ENCODE results near the gene DOCK4. TPM values are rescaled to one million over a fixed set of nuclear protein-coding genes. Genes with fewer than 3 reads are reported as not detected.

Gene DOCK4
- total and polyA plus RNA-seq, 4 donors, result 2.9 to 94.3 (median 20.0) TPM

DNA sequence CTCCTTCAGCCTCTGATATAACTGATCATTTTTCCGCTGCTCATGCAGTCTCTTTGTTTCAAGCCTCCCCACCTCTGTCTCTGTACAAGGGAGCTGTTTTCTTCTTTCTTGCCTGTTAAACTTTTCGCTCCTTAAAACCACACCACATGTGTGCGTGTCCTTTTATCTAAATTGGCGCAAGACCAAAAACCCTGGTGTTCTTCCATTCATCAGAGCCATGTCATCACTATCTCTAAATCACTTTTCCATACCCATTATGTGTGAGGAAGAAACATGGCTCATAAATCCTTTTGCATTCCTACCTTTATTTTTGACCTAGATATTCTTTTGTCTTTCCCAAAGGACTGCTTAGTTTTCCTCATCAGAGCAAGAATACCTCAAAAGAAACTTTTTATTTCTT lies 404.9 kb downstream of the DOCK4 start:
- ATAC-seq (ENCODE audit: low FRiP score) (no peak), DNase-seq (no peak)
- intact Hi-C loops (cut with DNase I), result no loop called here
- Histone ChIP-seq H3K4me1 (ENCODE audit: control insufficient read depth in 1 of 2, insufficient read depth in 2 of 2, low read length in 2 of 2) (no peaks in the 10 kb centered on the region), H3K27ac (ENCODE audit: low read depth in 1 of 2, low read length in 2 of 2) (no peak overlapping the region), H3K27me3 (ENCODE audit: control insufficient read depth in 1 of 2, insufficient read depth in 2 of 2, low read length in 1 of 2) (no peaks in the 10 kb centered on the region), H3K4me3 (ENCODE audit: low read length in 2 of 2) (no peak overlapping the region), H3K9me3 (ENCODE audit: control insufficient read depth, low read length) (peaks cover 5% of the 10 kb centered on the region), H3K36me3 (ENCODE audit: control insufficient read depth in 1 of 2, insufficient read depth in 2 of 2, low read length in 1 of 2) (no peaks in the 10 kb centered on the region)
- whole genome bisulfite sequencing, 2 donors, result 88 to 94% methylated on average over 4 of the region's 4 CpGs

DNA sequence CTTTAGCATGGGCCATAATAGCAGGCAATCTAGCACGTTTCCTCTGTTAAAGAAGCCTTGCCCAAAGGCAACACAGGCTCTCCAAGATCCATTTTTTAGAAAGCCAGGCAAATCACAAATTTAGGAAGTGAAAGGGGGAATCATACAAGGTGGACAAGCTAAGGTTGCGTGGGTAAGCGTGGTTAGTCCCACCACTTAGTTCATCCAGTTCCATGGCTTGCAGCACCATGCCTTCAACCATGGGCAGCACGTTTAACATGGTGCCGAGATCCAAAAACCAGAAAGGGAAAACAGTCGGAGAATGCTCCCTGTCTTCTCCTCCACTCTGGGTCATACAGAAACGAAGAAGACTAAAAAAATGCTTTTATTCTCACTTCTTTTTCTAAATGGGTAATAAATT lies 409.5 kb downstream of the DOCK4 start:
- ATAC-seq (ENCODE audit: low FRiP score), result no peak
- no peak overlapping the region for H3K27ac ChIP-seq (ENCODE audit: low read depth in 1 of 2, low read length in 2 of 2)
- no peaks in the 10 kb centered on the region for H3K27me3 ChIP-seq (ENCODE audit: control insufficient read depth in 1 of 2, insufficient read depth in 2 of 2, low read length in 1 of 2)
- WGBS, 2 donors, result 89 to 93% methylated on average over 7 of the region's 7 CpGs
- no peak for DNase-seq
- intact Hi-C loops (cut with DNase I), result no loop called here
- H3K36me3 ChIP-seq (ENCODE audit: control insufficient read depth in 1 of 2, insufficient read depth in 2 of 2, low read length in 1 of 2), result no peaks in the 10 kb centered on the region
- no peak overlapping the region for H3K4me3 ChIP-seq (ENCODE audit: low read length in 2 of 2)
- H3K4me1 ChIP-seq (ENCODE audit: control insufficient read depth in 1 of 2, insufficient read depth in 2 of 2, low read length in 2 of 2), result no peaks in the 10 kb centered on the region
- peaks cover 12% of the 10 kb centered on the region for H3K9me3 ChIP-seq (ENCODE audit: control insufficient read depth, low read length)

DNA sequence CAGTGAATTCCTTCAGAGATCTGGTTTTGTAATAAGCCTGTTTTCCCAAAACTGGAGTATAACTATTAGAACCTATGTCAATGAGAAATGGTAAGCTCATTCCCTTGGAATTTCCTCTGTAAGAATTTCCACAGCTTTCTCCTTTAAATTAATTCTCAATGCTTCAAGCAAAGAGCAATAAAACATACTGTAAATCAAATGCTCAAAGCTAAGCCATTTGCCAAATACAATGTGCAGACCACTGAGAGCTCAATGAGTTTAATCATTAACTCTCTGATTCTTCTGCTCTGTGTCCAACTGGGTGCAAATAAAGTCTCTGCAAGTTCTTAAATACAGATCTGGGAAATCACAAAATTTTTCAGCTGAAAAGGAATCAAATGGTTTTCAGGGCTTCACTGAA lies 416.3 kb downstream of the DOCK4 start:
- intact Hi-C loops (cut with DNase I), result no loop called here
- no peak for DNase-seq
- ATAC-seq (ENCODE audit: low FRiP score), result no peak

DNA sequence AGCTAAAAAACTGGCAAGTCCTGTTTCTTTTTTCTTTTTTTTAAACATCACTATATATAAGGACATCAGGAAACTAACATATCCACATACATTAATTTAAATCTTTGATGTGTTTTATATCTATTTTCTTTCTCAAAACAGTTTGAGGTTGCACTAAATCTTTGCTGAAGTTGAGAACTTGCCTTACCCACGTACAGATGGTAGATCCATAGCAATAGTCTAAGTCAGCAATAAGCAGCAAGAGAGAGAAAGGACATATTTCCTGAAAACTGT lies 417.2 kb downstream of the DOCK4 start:
- no peak overlapping the region for H3K27ac ChIP-seq (ENCODE audit: low read depth in 1 of 2, low read length in 2 of 2)
- H3K36me3 ChIP-seq (ENCODE audit: control insufficient read depth in 1 of 2, insufficient read depth in 2 of 2, low read length in 1 of 2), result no peaks in the 10 kb centered on the region
- no peak overlapping the region for H3K4me3 ChIP-seq (ENCODE audit: low read length in 2 of 2)
- intact Hi-C loops (cut with DNase I), result no loop called here
- no peak for ATAC-seq (ENCODE audit: low FRiP score)
- no peaks in the 10 kb centered on the region for H3K27me3 ChIP-seq (ENCODE audit: control insufficient read depth in 1 of 2, insufficient read depth in 2 of 2, low read length in 1 of 2)
- 8 to 13% methylated on average over 1 of the region's 1 CpG for WGBS, 2 donors
- no peak for DNase-seq
- peaks cover 2 to 6% of the 10 kb centered on the region in 2 donors for H3K4me1 ChIP-seq (ENCODE audit: control insufficient read depth in 1 of 2, insufficient read depth in 2 of 2, low read length in 2 of 2)
- H3K9me3 ChIP-seq (ENCODE audit: control insufficient read depth, low read length), result no peaks in the 10 kb centered on the region

More for the DNA sequence above, 416.3 kb downstream of the DOCK4 start:
- H3K4me3 ChIP-seq (ENCODE audit: low read length in 2 of 2), result no peak overlapping the region
- peaks cover 2 to 6% of the 10 kb centered on the region in 2 donors for H3K4me1 ChIP-seq (ENCODE audit: control insufficient read depth in 1 of 2, insufficient read depth in 2 of 2, low read length in 2 of 2)
- H3K9me3 ChIP-seq (ENCODE audit: control insufficient read depth, low read length), result peaks cover 2% of the 10 kb centered on the region
- H3K27ac ChIP-seq (ENCODE audit: low read depth in 1 of 2, low read length in 2 of 2), result peak overlapping the region in 1 of 2 donors; percentile 10
- no peaks in the 10 kb centered on the region for H3K27me3 ChIP-seq (ENCODE audit: control insufficient read depth in 1 of 2, insufficient read depth in 2 of 2, low read length in 1 of 2)
- H3K36me3 ChIP-seq (ENCODE audit: control insufficient read depth in 1 of 2, insufficient read depth in 2 of 2, low read length in 1 of 2), result no peaks in the 10 kb centered on the region

- peak overlapping the region; percentile 14 to 78 for H3K27ac ChIP-seq (ENCODE audit: low read depth in 1 of 2, low read length in 2 of 2)
- no peaks in the 10 kb centered on the region for H3K9me3 ChIP-seq (ENCODE audit: control insufficient read depth, low read length)
- H3K4me1 ChIP-seq (ENCODE audit: control insufficient read depth in 1 of 2, insufficient read depth in 2 of 2, low read length in 2 of 2), result peaks cover 2 to 6% of the 10 kb centered on the region in 2 donors
- H3K36me3 ChIP-seq (ENCODE audit: control insufficient read depth in 1 of 2, insufficient read depth in 2 of 2, low read length in 1 of 2), result no peaks in the 10 kb centered on the region
- H3K4me3 ChIP-seq (ENCODE audit: low read length in 2 of 2), result no peak overlapping the region
- 7 to 11% methylated on average over 9 of the region's 9 CpGs for WGBS, 2 donors
- intact Hi-C loops (cut with DNase I), result no loop called here
- no peak for DNase-seq
- H3K27me3 ChIP-seq (ENCODE audit: control insufficient read depth in 1 of 2, insufficient read depth in 2 of 2, low read length in 1 of 2), result no peaks in the 10 kb centered on the region
- ATAC-seq (ENCODE audit: low FRiP score), result no peak
Observed at GRCh38 chr7:111788286-111789047, 417.7 kb downstream of the DOCK4 start.

GRCh38 chr7:111787741-111788140 lies 418.5 kb downstream of the DOCK4 start:
- Histone ChIP-seq H3K27ac (ENCODE audit: low read depth in 1 of 2, low read length in 2 of 2) (no peak overlapping the region), H3K4me1 (ENCODE audit: control insufficient read depth in 1 of 2, insufficient read depth in 2 of 2, low read length in 2 of 2) (peaks cover 2 to 6% of the 10 kb centered on the region in 2 donors), H3K9me3 (ENCODE audit: control insufficient read depth, low read length) (no peaks in the 10 kb centered on the region), H3K27me3 (ENCODE audit: control insufficient read depth in 1 of 2, insufficient read depth in 2 of 2, low read length in 1 of 2) (no peaks in the 10 kb centered on the region), H3K4me3 (ENCODE audit: low read length in 2 of 2) (no peak overlapping the region), H3K36me3 (ENCODE audit: control insufficient read depth in 1 of 2, insufficient read depth in 2 of 2, low read length in 1 of 2) (no peaks in the 10 kb centered on the region)
- ATAC-seq (ENCODE audit: low FRiP score), result no peak
- no peak for DNase-seq
- 57 to 63% methylated on average over 2 of the region's 2 CpGs for WGBS, 2 donors
- intact Hi-C loops (cut with DNase I), result no loop called here

DNA sequence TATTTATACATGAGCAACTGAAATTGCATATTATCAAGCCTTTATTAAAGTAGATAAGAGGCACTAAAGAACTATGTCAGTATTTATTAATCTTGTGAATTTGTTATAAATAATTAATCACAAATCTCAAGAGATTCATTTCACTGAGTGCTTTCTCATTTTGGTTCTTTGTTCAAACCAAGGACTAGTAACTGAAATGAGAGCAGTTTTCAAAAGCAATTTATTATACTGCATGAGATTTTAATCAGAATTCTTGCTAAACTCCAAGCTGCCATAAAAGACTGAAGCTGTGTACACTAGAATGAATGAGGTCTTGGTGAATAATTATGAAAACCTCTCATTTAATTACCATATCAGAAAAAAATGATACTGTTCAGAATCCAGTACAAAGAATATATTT lies 419.1 kb downstream of the DOCK4 start:
- no peak overlapping the region for H3K27ac ChIP-seq (ENCODE audit: low read depth in 1 of 2, low read length in 2 of 2)

GRCh38 chr7:111785076-111785475 lies 421.1 kb downstream of the DOCK4 start:
- ATAC-seq (ENCODE audit: low FRiP score), result no peak
- H3K9me3 ChIP-seq (ENCODE audit: control insufficient read depth, low read length), result no peaks in the 10 kb centered on the region
- peaks cover 2 to 6% of the 10 kb centered on the region in 2 donors for H3K4me1 ChIP-seq (ENCODE audit: control insufficient read depth in 1 of 2, insufficient read depth in 2 of 2, low read length in 2 of 2)
- no peak overlapping the region for H3K4me3 ChIP-seq (ENCODE audit: low read length in 2 of 2)
- DNase-seq, result no peak
- WGBS, 2 donors, result 21 to 24% methylated on average over 3 of the region's 3 CpGs
- intact Hi-C loops (cut with DNase I), result no loop called here
- no peaks in the 10 kb centered on the region for H3K27me3 ChIP-seq (ENCODE audit: control insufficient read depth in 1 of 2, insufficient read depth in 2 of 2, low read length in 1 of 2)
- H3K36me3 ChIP-seq (ENCODE audit: control insufficient read depth in 1 of 2, insufficient read depth in 2 of 2, low read length in 1 of 2), result peaks cover 0 to 2% of the 10 kb centered on the region in 2 donors
- peak overlapping the region in 1 of 2 donors; percentile 54 for H3K27ac ChIP-seq (ENCODE audit: low read depth in 1 of 2, low read length in 2 of 2)

More for the DNA sequence above, 419.1 kb downstream of the DOCK4 start:
- Histone ChIP-seq H3K4me3 (ENCODE audit: low read length in 2 of 2) (no peak overlapping the region), H3K36me3 (ENCODE audit: control insufficient read depth in 1 of 2, insufficient read depth in 2 of 2, low read length in 1 of 2) (no peaks in the 10 kb centered on the region), H3K4me1 (ENCODE audit: control insufficient read depth in 1 of 2, insufficient read depth in 2 of 2, low read length in 2 of 2) (peaks cover 2 to 6% of the 10 kb centered on the region in 2 donors), H3K27me3 (ENCODE audit: control insufficient read depth in 1 of 2, insufficient read depth in 2 of 2, low read length in 1 of 2) (no peaks in the 10 kb centered on the region), H3K9me3 (ENCODE audit: control insufficient read depth, low read length) (no peaks in the 10 kb centered on the region)
- DNase-seq (no peak), ATAC-seq (ENCODE audit: low FRiP score) (no peak)
- intact Hi-C loops (cut with DNase I), result no loop called here

GRCh38 chr7:111784296-111784695 lies 421.9 kb downstream of the DOCK4 start:
- no peaks in the 10 kb centered on the region for H3K27me3 ChIP-seq (ENCODE audit: control insufficient read depth in 1 of 2, insufficient read depth in 2 of 2, low read length in 1 of 2)
- ATAC-seq (ENCODE audit: low FRiP score) (no peak), DNase-seq (no peak)
- H3K27ac ChIP-seq (ENCODE audit: low read depth in 1 of 2, low read length in 2 of 2), result no peak overlapping the region
- intact Hi-C loops (cut with DNase I), result no loop called here
- no peak overlapping the region for H3K4me3 ChIP-seq (ENCODE audit: low read length in 2 of 2)
- WGBS, 2 donors, result 49 to 60% methylated on average over 2 of the region's 2 CpGs
- H3K9me3 ChIP-seq (ENCODE audit: control insufficient read depth, low read length), result no peaks in the 10 kb centered on the region
- H3K4me1 ChIP-seq (ENCODE audit: control insufficient read depth in 1 of 2, insufficient read depth in 2 of 2, low read length in 2 of 2), result peaks cover 0 to 6% of the 10 kb centered on the region in 2 donors
- H3K36me3 ChIP-seq (ENCODE audit: control insufficient read depth in 1 of 2, insufficient read depth in 2 of 2, low read length in 1 of 2), result peaks cover 0 to 2% of the 10 kb centered on the region in 2 donors
